A549 (cell line): Measurements from ENCODE around the gene UXS1.

Experiments
- NFE2L2 ChIP-seq: fragments of 150-350 bp; conservative IDR thresholded peaks from 2 replicates; pipeline ENCODE4 v1.6.1; 2014; ENCODE audit warnings: low read length
- RAD21 ChIP-seq, 2 experiments: fragments of >200 bp in 1 of 2; sonication (Bioruptor Twin) in 1 of 2; formaldehyde crosslinking in 1 of 2; IDR thresholded peaks in 1 of 2; conservative IDR thresholded peaks in 1 of 2; 2 replicates in 1 of 2; 3 replicates in 1 of 2; pipeline ENCODE4 v1.6.1; 2012 to 2018; ENCODE audit warnings: inconsistent platforms in 1 of 2
- TF ChIP-seq, protein P1 (sequence below): fragments of >200 bp; sonication (Bioruptor Twin); formaldehyde crosslinking; IDR thresholded peaks from 3 replicates; pipeline ENCODE4 v1.5.1; 2016
- TF ChIP-seq, protein P2 (sequence below): fragments of 150-350 bp; IDR thresholded peaks from 2 replicates; pipeline ENCODE4 v1.6.1; 2014; ENCODE audit warnings: low read depth, mild to moderate bottlenecking, low read length

DNA sequence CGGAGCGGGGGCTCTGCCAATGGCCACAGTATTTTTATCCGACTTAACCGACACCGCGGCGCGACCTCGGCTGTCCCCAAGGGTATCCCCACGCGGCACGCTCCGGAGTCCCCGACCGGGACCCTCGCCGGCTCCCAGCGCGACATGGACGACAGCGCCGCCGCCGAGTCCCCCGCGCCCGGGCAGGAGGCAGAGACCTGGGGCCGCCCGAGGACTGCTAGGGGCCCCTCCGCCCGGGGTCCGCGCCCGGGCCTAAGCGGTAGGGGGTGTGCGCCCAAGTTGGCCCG, 468 bp downstream of the UXS1 start:
- TF ChIP-seq, protein P1, sequence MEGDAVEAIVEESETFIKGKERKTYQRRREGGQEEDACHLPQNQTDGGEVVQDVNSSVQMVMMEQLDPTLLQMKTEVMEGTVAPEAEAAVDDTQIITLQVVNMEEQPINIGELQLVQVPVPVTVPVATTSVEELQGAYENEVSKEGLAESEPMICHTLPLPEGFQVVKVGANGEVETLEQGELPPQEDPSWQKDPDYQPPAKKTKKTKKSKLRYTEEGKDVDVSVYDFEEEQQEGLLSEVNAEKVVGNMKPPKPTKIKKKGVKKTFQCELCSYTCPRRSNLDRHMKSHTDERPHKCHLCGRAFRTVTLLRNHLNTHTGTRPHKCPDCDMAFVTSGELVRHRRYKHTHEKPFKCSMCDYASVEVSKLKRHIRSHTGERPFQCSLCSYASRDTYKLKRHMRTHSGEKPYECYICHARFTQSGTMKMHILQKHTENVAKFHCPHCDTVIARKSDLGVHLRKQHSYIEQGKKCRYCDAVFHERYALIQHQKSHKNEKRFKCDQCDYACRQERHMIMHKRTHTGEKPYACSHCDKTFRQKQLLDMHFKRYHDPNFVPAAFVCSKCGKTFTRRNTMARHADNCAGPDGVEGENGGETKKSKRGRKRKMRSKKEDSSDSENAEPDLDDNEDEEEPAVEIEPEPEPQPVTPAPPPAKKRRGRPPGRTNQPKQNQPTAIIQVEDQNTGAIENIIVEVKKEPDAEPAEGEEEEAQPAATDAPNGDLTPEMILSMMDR: no peak
- TF ChIP-seq NFE2L2 (no peak), RAD21 (conservative IDR thresholded peaks at IDR 0.05 in 1 of 2, IDR thresholded peaks at IDR 0.05 in 1 of 2) (no peak)
- TF ChIP-seq, protein P2, sequence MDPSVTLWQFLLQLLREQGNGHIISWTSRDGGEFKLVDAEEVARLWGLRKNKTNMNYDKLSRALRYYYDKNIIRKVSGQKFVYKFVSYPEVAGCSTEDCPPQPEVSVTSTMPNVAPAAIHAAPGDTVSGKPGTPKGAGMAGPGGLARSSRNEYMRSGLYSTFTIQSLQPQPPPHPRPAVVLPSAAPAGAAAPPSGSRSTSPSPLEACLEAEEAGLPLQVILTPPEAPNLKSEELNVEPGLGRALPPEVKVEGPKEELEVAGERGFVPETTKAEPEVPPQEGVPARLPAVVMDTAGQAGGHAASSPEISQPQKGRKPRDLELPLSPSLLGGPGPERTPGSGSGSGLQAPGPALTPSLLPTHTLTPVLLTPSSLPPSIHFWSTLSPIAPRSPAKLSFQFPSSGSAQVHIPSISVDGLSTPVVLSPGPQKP: no peak
